MCF 10A (cell line): Measurements from ENCODE around the gene NOC4L. TPM values are rescaled to one million over a fixed set of nuclear protein-coding genes. Genes with fewer than 3 reads are reported as not detected.

ENCODE experiments used
- BruUV-seq: library from RNA; stranded (reverse); fragments of 400-500 nt; replicated peaks from 2 replicates; lab custom pipeline; 2021; lab: Mats Ljungman, UMichigan
- CTCF ChIA-PET: fragments of 300-600 bp; sonication (Branson Sonifier 250); formaldehyde crosslinking; extraction: SDS; loops from one replicate; lab custom pipeline; 2021; ENCODE audit warnings: antibody characterized with exemption, inconsistent platforms; lab: Yijun Ruan, JAX
- POLR2A ChIA-PET: fragments of 300-600, 350-650 bp; sonication (Branson Sonifier 250); formaldehyde crosslinking; extraction: SDS; loops from one replicate; lab custom pipeline; 2020; ENCODE audit warnings: antibody characterized with exemption, inconsistent platforms; lab: Yijun Ruan, JAX
- DNase-seq: peaks from one replicate; pipeline ENCODE4 v3.0.0-alpha.2; 2018; ENCODE audit not compliant: unreplicated experiment
- H3K27ac Mint-ChIP-seq: one replicate; pipeline ENCODE4 v1.8.0; 2022; ENCODE audit warnings: mild to moderate bottlenecking, low read depth, mixed read lengths; ENCODE audit not compliant: unreplicated experiment
- H3K27me3 Mint-ChIP-seq: one replicate; pipeline ENCODE4 v1.8.0; 2022; ENCODE audit warnings: mixed read lengths; ENCODE audit not compliant: insufficient read depth, unreplicated experiment
- H3K36me3 Mint-ChIP-seq: one replicate; pipeline ENCODE4 v1.8.0; 2022; ENCODE audit warnings: mild to moderate bottlenecking, moderate library complexity, mixed read lengths; ENCODE audit not compliant: insufficient read depth, unreplicated experiment
- H3K4me1 Mint-ChIP-seq: one replicate; pipeline ENCODE4 v1.8.0; 2022; ENCODE audit warnings: mixed read lengths; ENCODE audit not compliant: insufficient read depth, unreplicated experiment
- H3K4me3 Mint-ChIP-seq: one replicate; pipeline ENCODE4 v1.8.0; 2022; ENCODE audit warnings: mild to moderate bottlenecking, moderate library complexity, mixed read lengths; ENCODE audit not compliant: unreplicated experiment
- H3K9me3 Mint-ChIP-seq: one replicate; pipeline ENCODE4 v1.8.0; 2022; ENCODE audit warnings: mixed read lengths; ENCODE audit not compliant: unreplicated experiment
- CTCF ChIP-seq: fragments of 200-600 bp; IDR thresholded peaks from one replicate; pipeline ENCODE4 v1.8.0; 2022; ENCODE audit warnings: antibody characterized with exemption, mild to moderate bottlenecking; ENCODE audit not compliant: unreplicated experiment
- intact Hi-C: fragments of 100-400 bp; cut with micrococcal nuclease; formaldehyde crosslinking; loops from 2 replicates; pipeline ENCODE4 v1.14.1; 2022
- total RNA-seq: library from RNA; stranded (reverse); gene quantifications from 2 replicates; pipeline ENCODE4 v1.2.3, GENCODE V29; 2022

The NOC4L gene
- total RNA-seq, 1 experiment from 2014 or later, result 32.0 TPM

GRCh38 chr12:132166093-132166492 is 21.8 kb downstream of the NOC4L start:
- H3K4me3 Mint-ChIP-seq, result no peak overlapping the region
- CTCF ChIA-PET, result no interaction called here
- no peak for DNase-seq
- H3K27ac Mint-ChIP-seq, result no peak overlapping the region
- no TSS peak for BruUV-seq
- TF ChIP-seq CTCF, result no peak
- peaks cover 17% of the 10 kb centered on the region for H3K9me3 Mint-ChIP-seq
- peaks cover 11% of the 10 kb centered on the region for H3K27me3 Mint-ChIP-seq
- peaks cover 6% of the 10 kb centered on the region for H3K36me3 Mint-ChIP-seq
- POLR2A ChIA-PET, result no interaction called here
- H3K4me1 Mint-ChIP-seq, result peaks cover 17% of the 10 kb centered on the region
- intact Hi-C loops, result no loop called here

- no TSS peak for BruUV-seq
- CTCF ChIA-PET, result interaction anchor here (0.6 kb wide), 1 partner anchor 447 kb away, joined by 4 read pairs; no protein-coding TSS in a partner anchor
- POLR2A ChIA-PET, result interaction anchor here (1.0 kb wide), 1 partner anchor 23 kb away, joined by 3 read pairs; no protein-coding TSS in a partner anchor
- H3K9me3 Mint-ChIP-seq, result peaks cover 17% of the 10 kb centered on the region
- TF ChIP-seq CTCF, result no peak
- peaks cover 17% of the 10 kb centered on the region for H3K27me3 Mint-ChIP-seq
- H3K4me1 Mint-ChIP-seq, result peaks cover 17% of the 10 kb centered on the region
- H3K27ac Mint-ChIP-seq, result no peak overlapping the region
- no peak overlapping the region for H3K4me3 Mint-ChIP-seq
- peaks cover 6% of the 10 kb centered on the region for H3K36me3 Mint-ChIP-seq
- no peak for DNase-seq
- intact Hi-C loops, result no loop called here
Observed at GRCh38 chr12:132166801-132167591, 22.7 kb downstream of the NOC4L start.

- no peak overlapping the region for H3K27ac Mint-ChIP-seq
- no peak overlapping the region for H3K4me3 Mint-ChIP-seq
- ChIA-PET CTCF (interaction anchor here (0.6 to 0.9 kb wide), 2 partner anchors 14 to 446 kb away, joined by 3 to 4 read pairs; no protein-coding TSS in a partner anchor), POLR2A (interaction anchor here (1.0 kb wide), 1 partner anchor 22 kb away, joined by 3 read pairs; no protein-coding TSS in a partner anchor)
- BruUV-seq, result no TSS peak
- intact Hi-C loops, result no loop called here
- no peak for DNase-seq
- peaks cover 25% of the 10 kb centered on the region for H3K27me3 Mint-ChIP-seq
- H3K36me3 Mint-ChIP-seq, result peaks cover 6% of the 10 kb centered on the region
- peaks cover 12% of the 10 kb centered on the region for H3K4me1 Mint-ChIP-seq
- peaks cover 17% of the 10 kb centered on the region for H3K9me3 Mint-ChIP-seq
- TF ChIP-seq CTCF, result no peak
Observed at GRCh38 chr12:132167611-132168310, 23.5 kb downstream of the NOC4L start.
